SK-N-MC (cell line): ENCODE data around the gene LRRC75A.

Experiments used
- EZH2 ChIP-seq: fragments of 200-600 bp; sonication (generic); IDR thresholded peaks from one replicate; pipeline ENCODE4 v1.6.1; 2017; ENCODE audit warnings: antibody characterized with exemption
- FOXP2 ChIP-seq: optimal IDR thresholded peaks from 2 replicates; pipeline ENCODE3; 2011; ENCODE audit warnings: mild to moderate bottlenecking, moderate library complexity; ENCODE audit not compliant: insufficient read depth; ENCODE audit errors: extremely low read length, control extremely low read depth
- POLR2AphosphoS5 ChIP-seq: IDR thresholded peaks from 2 replicates; pipeline ENCODE4 v1.6.1; 2012; ENCODE audit warnings: mild to moderate bottlenecking, low read depth, low read length, borderline replicate concordance

- no peak for TF ChIP-seq POLR2AphosphoS5
- TF ChIP-seq EZH2, result no peak
- TF ChIP-seq FOXP2, result no peak
These were observed 62.9 kb downstream of the LRRC75A start for GRCh38 chr17:16429083-16429482.
